Liver (tissue), 3 donors: Measurements from ENCODE around the gene SS18L1.

ENCODE experiments used
- ATF3 ChIP-seq: IDR thresholded peaks from 2 replicates; pipeline ENCODE4 v1.6.1; 2016; ENCODE audit warnings: antibody characterized with exemption
- CTCF ChIP-seq: fragments of 150-350 bp; IDR thresholded peaks from 2 replicates; pipeline ENCODE4 v1.5.1; 2017; ENCODE audit warnings: improper control_type of control experiment, low read depth, low read length; ENCODE audit not compliant: missing input control
- EGR1 ChIP-seq, 2 donors: IDR thresholded peaks; 2 replicates each; pipeline ENCODE4 v1.6.1; 2016 to 2018; ENCODE audit warnings: antibody characterized with exemption in 2 of 2, low read depth in 2 of 2
- GABPA ChIP-seq, 2 donors: IDR thresholded peaks in 1 of 2; conservative IDR thresholded peaks in 1 of 2; 2 replicates each; pipeline ENCODE4 v1.6.1; 2016; ENCODE audit warnings: antibody characterized with exemption in 2 of 2, mild to moderate bottlenecking in 1 of 2, moderate library complexity in 1 of 2
- JUND ChIP-seq, 2 donors: IDR thresholded peaks; 2 replicates each; pipeline ENCODE4 v1.6.1; 2016; ENCODE audit warnings: antibody characterized with exemption in 2 of 2
- MAX ChIP-seq: IDR thresholded peaks from 2 replicates; pipeline ENCODE4 v1.6.1; 2016; ENCODE audit warnings: antibody characterized with exemption
- RAD21 ChIP-seq, 2 donors: IDR thresholded peaks; 2 replicates each; pipeline ENCODE4 v1.6.1; 2016; ENCODE audit warnings: antibody characterized with exemption in 2 of 2, mild to moderate bottlenecking in 2 of 2
- REST ChIP-seq: IDR thresholded peaks from 2 replicates; pipeline ENCODE4 v1.6.1; 2016; ENCODE audit warnings: antibody characterized with exemption, mild to moderate bottlenecking
- RXRA ChIP-seq, 2 donors: IDR thresholded peaks; 2 replicates each; pipeline ENCODE4 v1.6.1; 2017 to 2018; ENCODE audit warnings: antibody characterized with exemption in 2 of 2, mild to moderate bottlenecking in 1 of 2
- SP1 ChIP-seq: IDR thresholded peaks from 2 replicates; pipeline ENCODE4 v1.6.1; 2018; ENCODE audit warnings: antibody characterized with exemption, mild to moderate bottlenecking
- TAF1 ChIP-seq: conservative IDR thresholded peaks from 2 replicates; pipeline ENCODE4 v1.6.1; 2016; ENCODE audit warnings: antibody characterized with exemption, mild to moderate bottlenecking
- YY1 ChIP-seq: IDR thresholded peaks from 2 replicates; pipeline ENCODE4 v1.6.1; 2016; ENCODE audit warnings: antibody characterized with exemption, mild to moderate bottlenecking
- TF ChIP-seq, protein P1 (sequence below): IDR thresholded peaks from 2 replicates; pipeline ENCODE4 v1.6.1; 2016; ENCODE audit warnings: antibody characterized with exemption
- donor health status: healthy.
- donor health status: healthy.

GRCh38 chr20:62182469-62183425 lies 39.2 kb downstream of the SS18L1 start, which contains the start of gene MTG2:
- TF ChIP-seq TAF1: no peak
- no peak for TF ChIP-seq JUND (IDR thresholded peaks at IDR 0.05)
- TF ChIP-seq RAD21 (IDR thresholded peaks at IDR 0.05): peak; percentile 12 to 45
- TF ChIP-seq CTCF: no peak
- no peak for TF ChIP-seq ATF3
- peak; percentile 91 for TF ChIP-seq REST
- TF ChIP-seq MAX: no peak
- peak; percentile 78 for TF ChIP-seq YY1
- TF ChIP-seq SP1: peak; percentile 39
- TF ChIP-seq, protein P1, sequence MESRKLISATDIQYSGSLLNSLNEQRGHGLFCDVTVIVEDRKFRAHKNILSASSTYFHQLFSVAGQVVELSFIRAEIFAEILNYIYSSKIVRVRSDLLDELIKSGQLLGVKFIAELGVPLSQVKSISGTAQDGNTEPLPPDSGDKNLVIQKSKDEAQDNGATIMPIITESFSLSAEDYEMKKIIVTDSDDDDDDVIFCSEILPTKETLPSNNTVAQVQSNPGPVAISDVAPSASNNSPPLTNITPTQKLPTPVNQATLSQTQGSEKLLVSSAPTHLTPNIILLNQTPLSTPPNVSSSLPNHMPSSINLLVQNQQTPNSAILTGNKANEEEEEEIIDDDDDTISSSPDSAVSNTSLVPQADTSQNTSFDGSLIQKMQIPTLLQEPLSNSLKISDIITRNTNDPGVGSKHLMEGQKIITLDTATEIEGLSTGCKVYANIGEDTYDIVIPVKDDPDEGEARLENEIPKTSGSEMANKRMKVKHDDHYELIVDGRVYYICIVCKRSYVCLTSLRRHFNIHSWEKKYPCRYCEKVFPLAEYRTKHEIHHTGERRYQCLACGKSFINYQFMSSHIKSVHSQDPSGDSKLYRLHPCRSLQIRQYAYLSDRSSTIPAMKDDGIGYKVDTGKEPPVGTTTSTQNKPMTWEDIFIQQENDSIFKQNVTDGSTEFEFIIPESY: no peak
- TF ChIP-seq RXRA (IDR thresholded peaks at IDR 0.05): peak in 1 of 2 donors; percentile 33
- TF ChIP-seq GABPA (IDR thresholded peaks at IDR 0.05 in 1 of 2, conservative IDR thresholded peaks at IDR 0.05 in 1 of 2): peak; percentile 90 to 97
- TF ChIP-seq EGR1 (IDR thresholded peaks at IDR 0.05; ENCODE audit: low read depth in 2 of 2): peak in 1 of 2 donors; percentile 53
